HG02981 (cell line): ENCODE data around the gene IGF2BP2.
"Not testable (repeated sequence)": the region's sequence is repeated elsewhere in the genome, so short reads cannot be mapped to it uniquely, and the experiment has no call there.

Experiments used
- ATAC-seq: cut with Tn5 transposase; IDR thresholded peaks from one replicate; pipeline ENCODE4 v1.9.1; 2021; ENCODE audit warnings: mild to moderate bottlenecking, moderate library complexity; ENCODE audit not compliant: unreplicated experiment

IGF2BP2 gene

DNA sequence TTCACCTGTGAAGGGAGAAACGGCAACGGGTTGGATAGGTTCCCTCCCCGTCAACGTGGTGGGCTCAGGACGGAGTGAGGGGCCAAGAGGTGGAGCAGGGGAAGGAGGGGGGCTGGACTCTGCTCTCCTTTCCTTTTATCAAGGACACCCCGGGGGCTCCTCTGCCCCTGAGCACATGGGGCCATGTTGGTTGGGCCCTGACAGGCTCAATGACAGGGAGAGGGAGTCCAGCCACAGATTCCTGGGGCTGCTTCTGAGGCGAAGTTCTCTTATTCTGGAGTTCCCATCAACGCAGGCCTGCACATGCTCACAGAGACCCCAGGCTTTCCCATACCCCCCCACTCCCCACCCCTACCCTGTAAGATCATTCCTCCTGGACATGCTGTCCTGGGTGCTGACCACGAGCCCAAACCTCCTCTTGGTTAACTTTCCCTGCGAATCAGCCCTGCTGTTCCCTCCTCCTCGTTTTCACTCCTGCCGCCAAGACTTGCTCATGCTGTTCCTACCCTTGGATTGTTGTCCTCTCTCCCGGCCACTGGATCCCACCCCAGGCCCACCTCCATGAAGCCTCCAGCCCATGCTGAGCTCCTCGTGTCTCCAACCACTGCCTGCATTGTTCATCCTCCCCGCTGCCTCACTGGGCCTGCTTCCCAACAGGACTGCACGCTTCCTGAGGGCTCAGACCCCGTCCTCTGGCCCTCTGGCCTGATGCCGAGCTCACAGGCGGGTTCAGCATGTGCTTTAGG lies 177.5 kb downstream of the IGF2BP2 start:
- ATAC-seq: no peak

- ATAC-seq: no peak
Observed at GRCh38 chr3:185646382-185647133, 178.3 kb downstream of the IGF2BP2 start.

DNA sequence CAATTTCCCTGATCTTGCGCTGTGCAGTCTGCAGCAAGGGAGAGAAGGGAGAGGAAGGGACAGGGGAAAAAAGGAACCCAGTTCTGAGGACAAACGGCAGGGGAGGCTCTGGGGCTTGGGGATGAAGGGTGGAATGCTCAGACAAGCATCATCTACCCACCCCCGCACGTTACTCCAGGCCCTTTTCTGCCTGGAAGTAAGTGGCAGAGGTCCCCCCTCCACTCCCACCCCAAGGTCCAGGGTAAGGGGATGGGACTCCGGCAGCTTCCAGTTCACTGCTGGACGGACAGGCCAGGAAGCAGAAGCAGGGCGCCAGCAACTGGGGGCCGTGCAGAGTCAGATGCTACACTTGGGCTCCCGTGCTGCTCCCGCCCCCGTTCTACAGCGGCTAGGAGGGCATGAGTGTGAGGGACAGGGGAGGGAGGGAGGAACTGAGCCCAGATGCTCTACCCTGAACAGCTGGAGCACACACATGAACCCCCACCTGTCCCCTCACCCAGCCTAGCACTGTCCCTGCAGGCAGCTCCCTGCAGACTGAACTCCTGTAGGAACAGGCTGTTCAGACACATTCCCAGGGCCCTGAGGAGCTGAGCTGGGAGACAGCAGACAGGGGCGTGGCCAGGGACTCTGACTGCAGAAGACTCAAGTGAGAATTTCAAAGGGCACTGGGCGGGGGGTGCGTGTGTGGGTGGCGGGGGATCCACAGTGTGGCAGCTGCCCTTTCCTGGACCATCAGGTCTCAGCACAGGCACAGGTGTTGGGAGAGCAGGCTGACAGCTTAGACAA lies 179.1 kb downstream of the IGF2BP2 start:
- ATAC-seq: no peak

DNA sequence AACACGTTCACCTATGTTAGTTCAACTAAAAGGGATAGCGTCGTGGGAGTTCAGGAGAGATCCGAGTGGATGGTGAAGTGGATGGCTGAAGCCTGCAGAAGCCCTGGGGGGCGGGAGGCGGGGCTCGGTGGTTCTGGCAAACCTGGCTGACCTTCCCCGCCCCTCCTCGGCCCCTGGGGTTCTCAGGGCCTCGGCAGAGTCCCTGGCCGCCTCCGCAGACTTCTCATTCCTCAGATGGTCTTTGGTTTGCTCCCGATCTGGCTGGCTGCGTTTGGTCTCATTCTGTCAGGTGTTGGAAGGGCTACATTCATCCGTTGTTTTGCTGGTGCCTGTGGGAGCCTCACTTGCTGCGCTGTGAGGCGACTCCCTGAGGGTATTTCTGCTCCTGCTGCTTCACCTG lies 179.7 kb downstream of the IGF2BP2 start:
- ATAC-seq: not testable (repeated sequence)

DNA sequence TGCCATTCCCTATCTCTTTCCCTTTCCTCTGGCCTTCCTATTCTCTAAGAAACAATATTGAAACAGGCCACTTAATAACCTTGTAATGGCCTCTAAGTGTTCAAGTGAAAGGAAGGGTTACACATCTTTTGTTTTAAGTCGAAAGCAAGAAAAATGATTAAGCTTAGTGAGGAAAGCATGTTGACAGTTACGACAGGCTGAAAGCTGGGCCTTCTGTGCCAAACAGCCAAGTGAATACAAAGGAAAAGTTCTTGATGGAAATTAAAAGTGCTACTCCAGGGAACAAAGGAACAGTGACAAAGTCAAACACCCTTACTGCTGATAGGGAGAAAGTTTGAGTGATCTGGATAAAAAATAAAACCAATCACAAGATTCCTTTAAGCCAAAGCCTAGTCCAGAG lies 184.5 kb downstream of the IGF2BP2 start:
- no peak for ATAC-seq

GRCh38 chr3:185639632-185640206 lies 185.1 kb downstream of the IGF2BP2 start:
- ATAC-seq: no peak

DNA sequence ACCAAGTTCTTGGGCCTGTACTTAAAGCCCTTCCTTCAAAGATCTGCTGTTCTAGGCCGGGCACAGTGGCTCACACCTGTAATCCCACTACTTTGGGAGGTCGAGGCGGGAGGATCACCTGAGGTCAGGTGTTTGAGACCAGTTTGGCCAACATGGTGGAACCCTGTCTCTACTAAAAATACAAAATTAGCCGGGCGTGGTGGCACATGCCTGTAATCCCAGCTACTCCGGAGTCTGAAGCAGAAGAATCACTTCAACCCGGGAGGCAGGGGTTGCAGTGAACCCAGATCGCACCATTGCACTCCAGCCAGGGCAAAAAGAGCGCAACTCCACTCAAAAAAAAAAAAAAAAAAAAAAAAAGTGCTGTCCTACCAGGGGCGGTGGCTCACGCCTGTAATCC lies 186.2 kb downstream of the IGF2BP2 start:
- not testable (repeated sequence) for ATAC-seq

DNA sequence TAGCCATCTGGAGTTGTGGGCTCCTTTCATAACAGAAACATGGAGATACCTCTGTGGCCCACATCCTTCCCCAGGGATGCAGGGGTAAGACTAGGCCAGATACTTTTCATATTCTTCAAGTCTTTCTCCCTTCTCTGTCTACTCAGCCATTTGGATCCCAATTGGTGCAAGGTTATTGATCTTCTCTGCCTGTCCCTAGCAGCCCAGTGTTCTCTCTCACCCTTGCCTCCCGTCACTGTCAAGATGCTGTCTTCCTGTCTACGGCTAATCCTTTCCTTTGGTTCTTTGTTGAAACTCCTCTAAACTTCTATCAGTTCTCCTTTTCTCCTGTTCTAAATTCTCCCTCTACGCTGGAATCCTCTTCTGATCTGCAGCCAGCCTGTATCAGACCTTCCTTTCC lies 187.5 kb downstream of the IGF2BP2 start:
- ATAC-seq: no peak

DNA sequence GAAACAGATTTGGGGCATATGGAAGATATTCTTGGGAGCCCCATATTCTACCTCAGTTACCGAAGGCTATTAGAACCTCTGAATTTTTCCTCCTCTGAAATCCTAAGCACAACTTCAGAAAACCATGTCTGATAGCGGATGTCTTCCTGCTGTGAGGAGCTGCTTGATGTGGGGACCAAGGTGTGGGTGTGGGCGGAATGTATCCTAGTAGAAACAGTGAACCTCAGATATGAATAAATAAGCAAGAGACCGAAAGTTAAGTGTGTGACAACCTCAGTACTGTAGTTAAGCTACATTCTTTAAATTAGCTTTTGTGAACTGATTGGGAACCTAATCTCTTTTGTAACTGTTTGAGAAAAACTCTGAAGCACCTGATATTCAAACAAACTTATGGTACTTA lies 191.8 kb downstream of the IGF2BP2 start:
- no peak for ATAC-seq

GRCh38 chr3:185631508-185632206 lies 193.2 kb downstream of the IGF2BP2 start:
- ATAC-seq: no peak

DNA sequence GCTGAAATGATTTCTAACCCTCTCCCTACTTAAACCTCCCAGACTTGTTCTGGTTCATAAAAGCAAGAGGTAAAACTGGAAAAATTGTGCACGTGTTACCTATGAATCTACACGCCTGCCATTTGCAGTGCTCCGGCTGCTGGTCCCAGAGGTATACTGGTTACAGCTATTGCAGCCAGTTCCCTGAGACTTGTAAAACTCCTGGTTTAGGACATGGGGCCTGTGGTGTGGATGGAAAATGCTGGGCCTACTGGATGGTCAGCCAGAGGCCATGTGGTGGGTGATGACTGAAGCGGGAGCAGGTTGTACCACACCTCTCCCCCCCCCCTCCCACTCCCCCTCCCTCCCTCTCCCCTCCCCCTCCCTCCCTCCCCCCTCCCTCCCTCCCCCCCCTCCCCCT lies 193.7 kb downstream of the IGF2BP2 start:
- no peak for ATAC-seq

GRCh38 chr3:185630182-185630622 lies 194.6 kb downstream of the IGF2BP2 start:
- ATAC-seq: no peak

- ATAC-seq: no peak
Observed at GRCh38 chr3:185629554-185630181, 195.2 kb downstream of the IGF2BP2 start.

DNA sequence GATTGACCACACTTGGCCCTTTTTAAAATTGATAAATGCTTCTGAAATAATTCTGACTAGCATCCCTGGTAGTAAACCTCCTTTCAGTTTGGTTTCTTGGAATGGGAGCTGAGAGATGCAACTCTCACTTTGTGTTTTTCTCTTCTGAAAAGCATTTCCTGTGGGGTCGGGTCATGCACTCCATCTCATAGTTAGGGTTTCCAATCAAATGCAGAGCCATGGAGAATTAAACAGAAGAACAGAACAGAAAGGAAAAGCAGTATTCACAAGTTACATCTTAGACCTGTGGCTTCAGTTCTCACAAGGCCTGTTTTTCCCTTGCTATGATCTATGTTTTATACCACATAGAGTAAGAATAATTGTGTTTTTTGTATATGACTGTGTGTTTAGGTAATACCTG lies 199.1 kb downstream of the IGF2BP2 start:
- no peak for ATAC-seq

GRCh38 chr3:185623939-185624665 lies 200.7 kb downstream of the IGF2BP2 start:
- ATAC-seq: no peak

- no peak for ATAC-seq
Observed at GRCh38 chr3:185613016-185613415, 211.8 kb downstream of the IGF2BP2 start.

DNA sequence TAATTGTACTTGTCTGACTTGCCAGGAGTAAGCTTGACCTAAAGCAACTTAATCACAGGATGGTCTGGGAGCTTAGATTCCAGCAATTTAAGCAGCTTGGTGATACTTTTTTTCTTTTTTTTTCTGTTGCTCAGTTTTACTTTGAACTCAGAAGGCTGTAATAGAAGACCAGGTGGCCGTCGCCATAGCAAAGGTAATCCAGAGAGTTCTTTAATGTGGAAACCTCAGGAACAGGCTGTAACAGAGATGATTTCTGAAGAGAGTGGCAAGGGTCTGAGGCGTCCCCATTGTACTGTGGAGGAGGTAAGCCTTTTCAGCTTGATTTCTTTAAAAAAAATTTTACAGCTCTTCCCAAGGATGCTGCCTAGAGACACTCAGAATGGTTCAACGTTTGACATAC lies 218.6 kb downstream of the IGF2BP2 start:
- ATAC-seq: no peak

DNA sequence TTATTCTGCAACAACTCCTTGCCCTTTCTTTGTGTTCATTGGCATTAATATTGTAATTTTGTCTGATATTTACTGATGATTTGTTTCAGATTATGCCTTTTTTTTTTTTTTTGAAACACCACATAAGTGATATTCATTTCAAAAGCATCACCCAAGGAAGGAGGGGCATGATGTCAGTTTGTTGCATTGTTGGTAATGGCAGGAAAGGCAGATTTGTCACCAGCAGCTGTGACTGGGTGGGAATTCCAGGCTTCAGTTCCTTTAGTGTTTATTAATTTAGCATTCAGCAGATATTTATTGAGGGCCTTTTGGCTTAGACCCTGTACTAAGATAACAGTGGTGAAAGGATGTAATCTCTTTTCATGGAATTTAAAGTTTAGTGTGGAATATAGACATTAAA lies 219.3 kb downstream of the IGF2BP2 start:
- ATAC-seq: no peak

DNA sequence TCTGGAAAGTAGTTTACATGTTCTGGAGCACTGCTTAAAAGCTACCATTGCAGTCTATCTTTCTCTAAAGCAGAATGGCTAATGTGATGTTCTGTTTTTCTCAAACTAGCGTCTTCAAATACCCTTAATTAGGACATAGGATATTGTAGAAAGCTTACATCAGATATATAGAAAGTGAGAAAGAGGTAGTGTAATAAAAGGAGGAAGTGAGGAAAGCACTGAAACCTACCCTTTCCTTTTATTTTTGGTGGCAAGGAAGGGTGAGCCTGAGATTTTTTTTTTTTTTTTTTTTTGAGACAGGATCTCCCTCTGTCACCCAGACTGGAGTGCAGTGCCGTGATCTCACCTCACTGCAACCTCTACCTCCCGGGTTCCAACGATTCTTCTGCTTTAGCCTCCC lies 229.3 kb downstream of the IGF2BP2 start:
- no peak for ATAC-seq
